ENCODE measurements around the gene MAF. TPM values are rescaled to one million over a fixed set of nuclear protein-coding genes. Genes with fewer than 3 reads are reported as not detected.

The MAF gene
- total and polyA plus RNA-seq, 2 experiments from 2014 or later = 31.6 to 85.0 TPM

GRCh38 chr16:79645701-79646100 is 45.2 kb upstream of the MAF start:
- DNase-seq (ENCODE audit: low spot score) = no peak
- no peak overlapping the region for H3K4me2 ChIP-seq
- no peaks in the 10 kb centered on the region for H3K9me2 ChIP-seq (replicated peaks; ENCODE audit: insufficient read depth)
- no peaks in the 10 kb centered on the region for H4K20me1 ChIP-seq (ENCODE audit: insufficient read depth, poor library complexity, severe bottlenecking)
- TF ChIP-seq EZH2 (IDR thresholded peaks at IDR 0.05; ENCODE audit: borderline replicate concordance) (no peak), EZH2phosphoT487 (IDR thresholded peaks at IDR 0.05; ENCODE audit: low read depth, severe bottlenecking, unreplicated experiment) (no peak), CTCF (IDR thresholded peaks at IDR 0.05; ENCODE audit: poor library complexity) (no peak)
- no peak overlapping the region for H2AFZ ChIP-seq
- H3K4me3 ChIP-seq = no peak overlapping the region
- H3K27ac ChIP-seq = no peak overlapping the region
- H3K79me2 ChIP-seq = no peaks in the 10 kb centered on the region
- H3K4me1 ChIP-seq (ENCODE audit: insufficient read depth) = peaks cover 5% of the 10 kb centered on the region
- H3K27me3 ChIP-seq = no peaks in the 10 kb centered on the region
- no peaks in the 10 kb centered on the region for H3K9me3 ChIP-seq (ENCODE audit: low read depth)
- H3K36me3 ChIP-seq (replicated peaks; ENCODE audit: insufficient read depth, low read depth) = no peaks in the 10 kb centered on the region
- WGBS (ENCODE audit: low lambda C conversion rate, missing lambda C conversion rate) = 88% methylated on average over 4 of the region's 4 CpGs

GRCh38 chr16:79644971-79645667 is 44.6 kb upstream of the MAF start:
- Histone ChIP-seq H3K4me3 (no peak overlapping the region), H3K36me3 (replicated peaks; ENCODE audit: insufficient read depth, low read depth) (no peaks in the 10 kb centered on the region), H2AFZ (no peak overlapping the region), H3K9me3 (ENCODE audit: low read depth) (no peaks in the 10 kb centered on the region), H3K4me1 (ENCODE audit: insufficient read depth) (peaks cover 7% of the 10 kb centered on the region), H3K27me3 (no peaks in the 10 kb centered on the region), H3K79me2 (no peaks in the 10 kb centered on the region), H3K27ac (no peak overlapping the region), H3K4me2 (no peak overlapping the region), H4K20me1 (ENCODE audit: insufficient read depth, poor library complexity, severe bottlenecking) (no peaks in the 10 kb centered on the region), H3K9me2 (replicated peaks; ENCODE audit: insufficient read depth) (no peaks in the 10 kb centered on the region)
- no peak for DNase-seq (ENCODE audit: low spot score)
- WGBS (ENCODE audit: low lambda C conversion rate, missing lambda C conversion rate) = 69% methylated on average over 6 of the region's 6 CpGs
- TF ChIP-seq CTCF (IDR thresholded peaks at IDR 0.05; ENCODE audit: poor library complexity) (no peak), EZH2 (IDR thresholded peaks at IDR 0.05; ENCODE audit: borderline replicate concordance) (no peak), EZH2phosphoT487 (IDR thresholded peaks at IDR 0.05; ENCODE audit: low read depth, severe bottlenecking, unreplicated experiment) (no peak)

GRCh38 chr16:79642652-79643051 is 42.1 kb upstream of the MAF start:
- Histone ChIP-seq H4K20me1 (ENCODE audit: insufficient read depth, poor library complexity, severe bottlenecking) (no peaks in the 10 kb centered on the region), H3K4me3 (no peak overlapping the region), H3K9me2 (replicated peaks; ENCODE audit: insufficient read depth) (no peaks in the 10 kb centered on the region), H3K9me3 (ENCODE audit: low read depth) (no peaks in the 10 kb centered on the region), H3K4me2 (no peak overlapping the region), H2AFZ (no peak overlapping the region), H3K36me3 (replicated peaks; ENCODE audit: insufficient read depth, low read depth) (no peaks in the 10 kb centered on the region), H3K27me3 (no peaks in the 10 kb centered on the region), H3K4me1 (ENCODE audit: insufficient read depth) (peaks cover 15% of the 10 kb centered on the region), H3K27ac (no peak overlapping the region), H3K79me2 (no peaks in the 10 kb centered on the region)
- TF ChIP-seq EZH2phosphoT487 (IDR thresholded peaks at IDR 0.05; ENCODE audit: low read depth, severe bottlenecking, unreplicated experiment) (no peak), EZH2 (IDR thresholded peaks at IDR 0.05; ENCODE audit: borderline replicate concordance) (no peak), CTCF (IDR thresholded peaks at IDR 0.05; ENCODE audit: poor library complexity) (no peak)
- DNase-seq (ENCODE audit: low spot score) = no peak
- WGBS (ENCODE audit: low lambda C conversion rate, missing lambda C conversion rate) = 74% methylated on average over 4 of the region's 4 CpGs
